ENCODE results near the gene CCDC85B. TPM values are rescaled to one million over a fixed set of nuclear protein-coding genes. Genes with fewer than 3 reads are reported as not detected.

The CCDC85B gene
- total and polyA plus RNA-seq, 2 of the 13 experiments (the other 11 are each of a cell fraction or from before 2014, with no cell fraction given) = 8.2 to 19.5 TPM

GRCh38 chr11:65854161-65854592, 36.3 kb upstream of the CCDC85B start (continued):
- TF ChIP-seq, protein P1, sequence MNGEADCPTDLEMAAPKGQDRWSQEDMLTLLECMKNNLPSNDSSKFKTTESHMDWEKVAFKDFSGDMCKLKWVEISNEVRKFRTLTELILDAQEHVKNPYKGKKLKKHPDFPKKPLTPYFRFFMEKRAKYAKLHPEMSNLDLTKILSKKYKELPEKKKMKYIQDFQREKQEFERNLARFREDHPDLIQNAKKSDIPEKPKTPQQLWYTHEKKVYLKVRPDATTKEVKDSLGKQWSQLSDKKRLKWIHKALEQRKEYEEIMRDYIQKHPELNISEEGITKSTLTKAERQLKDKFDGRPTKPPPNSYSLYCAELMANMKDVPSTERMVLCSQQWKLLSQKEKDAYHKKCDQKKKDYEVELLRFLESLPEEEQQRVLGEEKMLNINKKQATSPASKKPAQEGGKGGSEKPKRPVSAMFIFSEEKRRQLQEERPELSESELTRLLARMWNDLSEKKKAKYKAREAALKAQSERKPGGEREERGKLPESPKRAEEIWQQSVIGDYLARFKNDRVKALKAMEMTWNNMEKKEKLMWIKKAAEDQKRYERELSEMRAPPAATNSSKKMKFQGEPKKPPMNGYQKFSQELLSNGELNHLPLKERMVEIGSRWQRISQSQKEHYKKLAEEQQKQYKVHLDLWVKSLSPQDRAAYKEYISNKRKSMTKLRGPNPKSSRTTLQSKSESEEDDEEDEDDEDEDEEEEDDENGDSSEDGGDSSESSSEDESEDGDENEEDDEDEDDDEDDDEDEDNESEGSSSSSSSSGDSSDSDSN (CRISPR knock-in tag; IDR thresholded peaks at IDR 0.05) = no peak
- TF ChIP-seq ZFP36 (IDR thresholded peaks at IDR 0.05; ENCODE audit: borderline replicate concordance, low read depth, low read length, partially characterized antibody) = no peak
- TF ChIP-seq HMGXB3 (CRISPR knock-in tag; IDR thresholded peaks at IDR 0.05; ENCODE audit: borderline replicate concordance) = no peak
- no peak for TF ChIP-seq MED13 (CRISPR knock-in tag; IDR thresholded peaks at IDR 0.05)
- peak; percentile 45; the same call in 1 of the 2 replicates for TF ChIP-seq YEATS4 (CRISPR knock-in tag; IDR thresholded peaks at IDR 0.05; ENCODE audit: borderline replicate concordance)
- no peak for TF ChIP-seq HHEX (CRISPR knock-in tag; IDR thresholded peaks at IDR 0.05)
- peak; percentile 35; the same call in 1 of the 2 replicates for TF ChIP-seq ZNF441 (CRISPR knock-in tag; IDR thresholded peaks at IDR 0.05; ENCODE audit: borderline replicate concordance)
- no peak for TF ChIP-seq ZNF75D (CRISPR knock-in tag; IDR thresholded peaks at IDR 0.05; ENCODE audit: borderline replicate concordance)
- no peak for TF ChIP-seq E2F2 (CRISPR knock-in tag; IDR thresholded peaks at IDR 0.05; ENCODE audit: borderline replicate concordance)
- peak; percentile 51; the same call in 1 of the 2 replicates for TF ChIP-seq ZBTB7B (CRISPR knock-in tag; IDR thresholded peaks at IDR 0.05)
- no peak for TF ChIP-seq HNRNPH1 (optimal IDR thresholded peaks at IDR 0.05; ENCODE audit: low read depth, low read length)
- TF ChIP-seq ZNF564 (CRISPR knock-in tag; IDR thresholded peaks at IDR 0.05) = no peak
- no peak for TF ChIP-seq RFX5 (IDR thresholded peaks at IDR 0.05; ENCODE audit: low read depth, low read length)
- peak; percentile 50; the same call in 1 of the 2 replicates for TF ChIP-seq NR2C2 (CRISPR knock-in tag; IDR thresholded peaks at IDR 0.05; ENCODE audit: borderline replicate concordance)
- peak; percentile 63 for TF ChIP-seq NR2F6 (IDR thresholded peaks at IDR 0.05)
- TF ChIP-seq NR2F6 (CRISPR knock-in tag; IDR thresholded peaks at IDR 0.05) = peak; percentile 68
- no peak for TF ChIP-seq ZNF296 (CRISPR knock-in tag; conservative IDR thresholded peaks at IDR 0.05)
- TF ChIP-seq, protein P2, sequence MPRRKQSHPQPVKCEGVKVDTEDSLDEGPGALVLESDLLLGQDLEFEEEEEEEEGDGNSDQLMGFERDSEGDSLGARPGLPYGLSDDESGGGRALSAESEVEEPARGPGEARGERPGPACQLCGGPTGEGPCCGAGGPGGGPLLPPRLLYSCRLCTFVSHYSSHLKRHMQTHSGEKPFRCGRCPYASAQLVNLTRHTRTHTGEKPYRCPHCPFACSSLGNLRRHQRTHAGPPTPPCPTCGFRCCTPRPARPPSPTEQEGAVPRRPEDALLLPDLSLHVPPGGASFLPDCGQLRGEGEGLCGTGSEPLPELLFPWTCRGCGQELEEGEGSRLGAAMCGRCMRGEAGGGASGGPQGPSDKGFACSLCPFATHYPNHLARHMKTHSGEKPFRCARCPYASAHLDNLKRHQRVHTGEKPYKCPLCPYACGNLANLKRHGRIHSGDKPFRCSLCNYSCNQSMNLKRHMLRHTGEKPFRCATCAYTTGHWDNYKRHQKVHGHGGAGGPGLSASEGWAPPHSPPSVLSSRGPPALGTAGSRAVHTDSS (CRISPR knock-in tag; conservative IDR thresholded peaks at IDR 0.05) = no peak
- peak; percentile 76 for TF ChIP-seq FOSL2 (CRISPR knock-in tag; IDR thresholded peaks at IDR 0.05)
- TF ChIP-seq AGO2 (optimal IDR thresholded peaks at IDR 0.05; ENCODE audit: low read depth, low read length) = no peak

Data from HepG2 (cell line).